Activated B cell treated with CpG ODN at 0.5 μM for 24 hours (primary cell): ENCODE data around the gene PRR5L. TPM values are rescaled to one million over a fixed set of nuclear protein-coding genes. Genes with fewer than 3 reads are reported as not detected.

Experiments
- ATAC-seq: fragments of 200-7000 bp; cut with Tn5 transposase; one replicate; pipeline ENCODE4 v1.10.0; 2021; ENCODE audit warnings: low read depth, mild to moderate bottlenecking, moderate library complexity
- CTCF ChIA-PET: fragments of 350-600 bp; sonication (Branson Sonifier 250); formaldehyde crosslinking; loops from one replicate; lab custom pipeline; 2021; ENCODE audit warnings: antibody characterized with exemption; lab: Charles Lee
- POLR2A ChIA-PET: fragments of 350-600 bp; sonication (Branson Sonifier 250); formaldehyde crosslinking; loops from one replicate; lab custom pipeline; 2021; ENCODE audit warnings: antibody characterized with exemption; lab: Charles Lee
- DNase-seq: peaks from one replicate; pipeline ENCODE4 v3.0.0; 2022
- H3K27ac Mint-ChIP-seq: one replicate; pipeline ENCODE4 v1.8.0; 2020; ENCODE audit warnings: mixed read lengths
- H3K27me3 Mint-ChIP-seq: one replicate; pipeline ENCODE4 v1.8.0; 2021; ENCODE audit warnings: mixed read lengths
- H3K36me3 Mint-ChIP-seq: one replicate; pipeline ENCODE4 v1.8.0; 2021; ENCODE audit warnings: low read depth, mixed read lengths
- H3K4me1 Mint-ChIP-seq: one replicate; pipeline ENCODE4 v1.8.0; 2021; ENCODE audit warnings: mixed read lengths
- H3K4me3 Mint-ChIP-seq: one replicate; pipeline ENCODE4 v1.8.0; 2020; ENCODE audit warnings: mild to moderate bottlenecking, mixed read lengths
- H3K9me3 Mint-ChIP-seq: one replicate; pipeline ENCODE4 v1.8.0; 2020; ENCODE audit warnings: mixed read lengths
- intact Hi-C: fragments of 100-400 bp; cut with micrococcal nuclease; formaldehyde crosslinking; loops from one replicate; pipeline ENCODE4 v1.15.1; 2024
- total RNA-seq: library from RNA; stranded (reverse); gene quantifications from 2 replicates; pipeline ENCODE4 v1.2.3, GENCODE V29; 2022
- TF ChIP-seq, protein P1 (sequence below): fragments of 200-600 bp; IDR thresholded peaks from one replicate; pipeline ENCODE4 v1.8.0; 2022; ENCODE audit warnings: antibody characterized with exemption, mild to moderate bottlenecking

Gene PRR5L
- total RNA-seq, 1 donor from 2014 or later = 1.0 TPM

GRCh38 chr11:36300650-36301049 lies 4.6 kb downstream of the PRR5L start:
- Mint-ChIP-seq H3K36me3 (no peaks in the 10 kb centered on the region), H3K4me1 (no peaks in the 10 kb centered on the region), H3K27ac (no peak overlapping the region), H3K9me3 (no peaks in the 10 kb centered on the region), H3K4me3 (no peak overlapping the region), H3K27me3 (peaks cover 12% of the 10 kb centered on the region)
- POLR2A ChIA-PET = no interaction called here
- TF ChIP-seq, protein P1, sequence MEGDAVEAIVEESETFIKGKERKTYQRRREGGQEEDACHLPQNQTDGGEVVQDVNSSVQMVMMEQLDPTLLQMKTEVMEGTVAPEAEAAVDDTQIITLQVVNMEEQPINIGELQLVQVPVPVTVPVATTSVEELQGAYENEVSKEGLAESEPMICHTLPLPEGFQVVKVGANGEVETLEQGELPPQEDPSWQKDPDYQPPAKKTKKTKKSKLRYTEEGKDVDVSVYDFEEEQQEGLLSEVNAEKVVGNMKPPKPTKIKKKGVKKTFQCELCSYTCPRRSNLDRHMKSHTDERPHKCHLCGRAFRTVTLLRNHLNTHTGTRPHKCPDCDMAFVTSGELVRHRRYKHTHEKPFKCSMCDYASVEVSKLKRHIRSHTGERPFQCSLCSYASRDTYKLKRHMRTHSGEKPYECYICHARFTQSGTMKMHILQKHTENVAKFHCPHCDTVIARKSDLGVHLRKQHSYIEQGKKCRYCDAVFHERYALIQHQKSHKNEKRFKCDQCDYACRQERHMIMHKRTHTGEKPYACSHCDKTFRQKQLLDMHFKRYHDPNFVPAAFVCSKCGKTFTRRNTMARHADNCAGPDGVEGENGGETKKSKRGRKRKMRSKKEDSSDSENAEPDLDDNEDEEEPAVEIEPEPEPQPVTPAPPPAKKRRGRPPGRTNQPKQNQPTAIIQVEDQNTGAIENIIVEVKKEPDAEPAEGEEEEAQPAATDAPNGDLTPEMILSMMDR = no peak
- intact Hi-C loops = no loop called here
- no peak for DNase-seq
- CTCF ChIA-PET = interaction anchor here (1.3 kb wide), 1 partner anchor 178 kb away, joined by 4 read pairs; no protein-coding TSS in a partner anchor
- ATAC-seq = no peak

- POLR2A ChIA-PET = no interaction called here
- H3K4me1 Mint-ChIP-seq = no peaks in the 10 kb centered on the region
- TF ChIP-seq, protein P1 = no peak
- H3K27ac Mint-ChIP-seq = no peak overlapping the region
- peaks cover 8% of the 10 kb centered on the region for H3K27me3 Mint-ChIP-seq
- no peaks in the 10 kb centered on the region for H3K36me3 Mint-ChIP-seq
- ATAC-seq (no peak), DNase-seq (no peak)
- intact Hi-C loops = no loop called here
- H3K4me3 Mint-ChIP-seq = no peak overlapping the region
- H3K9me3 Mint-ChIP-seq = peaks cover 2% of the 10 kb centered on the region
- CTCF ChIA-PET = interaction anchor here (1.1 kb wide), 1 partner anchor 189 kb away, joined by 3 read pairs; no protein-coding TSS in a partner anchor
Observed at GRCh38 chr11:36304351-36304750, 8.3 kb downstream of the PRR5L start.

GRCh38 chr11:36305047-36305446 lies 9.0 kb downstream of the PRR5L start:
- TF ChIP-seq, protein P1 = no peak
- DNase-seq = no peak
- ChIA-PET POLR2A (no interaction called here), CTCF (interaction anchor here (1.2 kb wide), 1 partner anchor 188 kb away, joined by 5 read pairs; no protein-coding TSS in a partner anchor)
- peaks cover 8% of the 10 kb centered on the region for H3K27me3 Mint-ChIP-seq
- H3K27ac Mint-ChIP-seq = no peak overlapping the region
- ATAC-seq = no peak
- peaks cover 2% of the 10 kb centered on the region for H3K9me3 Mint-ChIP-seq
- no peak overlapping the region for H3K4me3 Mint-ChIP-seq
- H3K36me3 Mint-ChIP-seq = no peaks in the 10 kb centered on the region
- intact Hi-C loops = no loop called here
- H3K4me1 Mint-ChIP-seq = no peaks in the 10 kb centered on the region

- H3K9me3 Mint-ChIP-seq = peaks cover 2% of the 10 kb centered on the region
- no peak overlapping the region for H3K4me3 Mint-ChIP-seq
- no peaks in the 10 kb centered on the region for H3K4me1 Mint-ChIP-seq
- no peak overlapping the region for H3K27ac Mint-ChIP-seq
- POLR2A ChIA-PET = no interaction called here
- no peaks in the 10 kb centered on the region for H3K36me3 Mint-ChIP-seq
- TF ChIP-seq, protein P1 = no peak
- no peak for ATAC-seq
- intact Hi-C loops = loop anchor here (1.0 kb wide), 2 partner anchors 171 to 185 kb away; no protein-coding TSS in a partner anchor
- peaks cover 2% of the 10 kb centered on the region for H3K27me3 Mint-ChIP-seq
- CTCF ChIA-PET = interaction anchor here (0.8 to 1.4 kb wide), 8 partner anchors 12 to 195 kb away, joined by 3 to 7 read pairs (median 4); no protein-coding TSS in a partner anchor
- no peak for DNase-seq
Observed at GRCh38 chr11:36306888-36307287, 10.8 kb downstream of the PRR5L start.

- Mint-ChIP-seq H3K27me3 (peaks cover 4% of the 10 kb centered on the region), H3K4me3 (no peak overlapping the region), H3K27ac (no peak overlapping the region), H3K36me3 (no peaks in the 10 kb centered on the region), H3K9me3 (peaks cover 2% of the 10 kb centered on the region), H3K4me1 (no peaks in the 10 kb centered on the region)
- no peak for ATAC-seq
- ChIA-PET CTCF (interaction anchor here (1.1 to 1.5 kb wide), 2 partner anchors 170 to 184 kb away, joined by 5 read pairs; no protein-coding TSS in a partner anchor), POLR2A (no interaction called here)
- no peak for DNase-seq
- intact Hi-C loops = no loop called here
- TF ChIP-seq, protein P1 = no peak
Observed at GRCh38 chr11:36308577-36308976, 12.5 kb downstream of the PRR5L start.
